C4-2B (cell line): Measurements from ENCODE around the gene PARP3.

Experiments
- ZFX ChIP-seq: fragments of 450-650 bp; IDR thresholded peaks from 2 replicates; pipeline ENCODE4 v1.6.1; 2017
- TF ChIP-seq, protein P1 (sequence below): fragments of 450-650 bp; conservative IDR thresholded peaks from 2 replicates; pipeline ENCODE4 v1.5.1; 2017; ENCODE audit warnings: mild to moderate bottlenecking

DNA sequence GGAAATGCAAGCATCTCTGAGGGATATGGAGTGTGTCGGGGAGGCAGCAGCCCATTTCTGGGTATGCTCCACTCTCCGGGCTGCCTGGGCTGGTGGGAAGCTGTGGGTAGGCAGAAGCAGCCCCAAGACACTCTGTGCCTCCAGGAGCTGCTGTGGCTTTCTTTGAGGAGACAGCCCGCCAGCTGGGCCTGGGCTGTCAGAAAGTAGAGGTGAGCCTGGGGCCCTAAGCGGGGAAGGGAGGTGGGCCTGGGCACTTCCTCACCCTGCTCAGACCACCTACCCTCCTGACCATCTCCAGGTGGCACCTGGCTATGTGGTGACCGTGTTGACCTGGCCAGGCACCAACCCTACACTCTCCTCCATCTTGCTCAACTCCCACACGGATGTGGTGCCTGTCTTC, 42.9 kb downstream of the PARP3 start:
- TF ChIP-seq, protein P1, sequence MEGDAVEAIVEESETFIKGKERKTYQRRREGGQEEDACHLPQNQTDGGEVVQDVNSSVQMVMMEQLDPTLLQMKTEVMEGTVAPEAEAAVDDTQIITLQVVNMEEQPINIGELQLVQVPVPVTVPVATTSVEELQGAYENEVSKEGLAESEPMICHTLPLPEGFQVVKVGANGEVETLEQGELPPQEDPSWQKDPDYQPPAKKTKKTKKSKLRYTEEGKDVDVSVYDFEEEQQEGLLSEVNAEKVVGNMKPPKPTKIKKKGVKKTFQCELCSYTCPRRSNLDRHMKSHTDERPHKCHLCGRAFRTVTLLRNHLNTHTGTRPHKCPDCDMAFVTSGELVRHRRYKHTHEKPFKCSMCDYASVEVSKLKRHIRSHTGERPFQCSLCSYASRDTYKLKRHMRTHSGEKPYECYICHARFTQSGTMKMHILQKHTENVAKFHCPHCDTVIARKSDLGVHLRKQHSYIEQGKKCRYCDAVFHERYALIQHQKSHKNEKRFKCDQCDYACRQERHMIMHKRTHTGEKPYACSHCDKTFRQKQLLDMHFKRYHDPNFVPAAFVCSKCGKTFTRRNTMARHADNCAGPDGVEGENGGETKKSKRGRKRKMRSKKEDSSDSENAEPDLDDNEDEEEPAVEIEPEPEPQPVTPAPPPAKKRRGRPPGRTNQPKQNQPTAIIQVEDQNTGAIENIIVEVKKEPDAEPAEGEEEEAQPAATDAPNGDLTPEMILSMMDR = no peak
- TF ChIP-seq ZFX = no peak
